HG03103 (cell line): Measurements from ENCODE around the gene PRR14.

ENCODE experiments used
- ATAC-seq: cut with Tn5 transposase; IDR thresholded peaks from one replicate; pipeline ENCODE4 v1.9.1; 2021; ENCODE audit warnings: low read depth; ENCODE audit not compliant: unreplicated experiment

Gene PRR14

GRCh38 chr16:30650369-30651123 lies at the start of gene PRR14:
Gene PRR14 (plus strand): TSS chr16:30650960. CDS start chr16:30651646, 686 bp downstream.
- ATAC-seq, result peak; percentile 62

DNA sequence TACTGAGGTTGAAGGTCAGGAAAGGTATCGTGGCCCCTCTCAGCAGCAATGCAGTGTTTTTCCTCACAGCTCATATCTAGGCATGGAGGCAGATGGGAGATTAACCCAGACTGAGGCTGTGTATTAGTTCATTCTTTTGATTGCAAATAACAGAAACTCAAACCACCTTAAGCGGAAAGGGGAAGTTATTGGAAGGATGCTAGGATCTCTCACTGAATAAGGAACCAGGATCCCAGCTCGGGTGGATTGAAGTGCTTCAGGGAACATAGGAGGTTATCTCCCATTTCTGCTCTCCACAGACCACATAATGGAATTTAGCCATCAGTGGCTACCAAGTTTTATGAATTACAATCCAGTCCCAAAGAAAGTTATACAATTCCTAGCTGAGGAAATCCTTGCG lies 48.8 kb upstream of the PRR14 start:
- no peak for ATAC-seq

- ATAC-seq, result no peak
Measured at GRCh38 chr16:30602616-30603277, 48.0 kb upstream of the PRR14 start.

GRCh38 chr16:30603945-30604315 lies 46.8 kb upstream of the PRR14 start:
- no peak for ATAC-seq

GRCh38 chr16:30604316-30604947 lies 46.3 kb upstream of the PRR14 start:
- no peak for ATAC-seq

- ATAC-seq, result no peak
Measured at GRCh38 chr16:30605158-30605557, 45.6 kb upstream of the PRR14 start.

DNA sequence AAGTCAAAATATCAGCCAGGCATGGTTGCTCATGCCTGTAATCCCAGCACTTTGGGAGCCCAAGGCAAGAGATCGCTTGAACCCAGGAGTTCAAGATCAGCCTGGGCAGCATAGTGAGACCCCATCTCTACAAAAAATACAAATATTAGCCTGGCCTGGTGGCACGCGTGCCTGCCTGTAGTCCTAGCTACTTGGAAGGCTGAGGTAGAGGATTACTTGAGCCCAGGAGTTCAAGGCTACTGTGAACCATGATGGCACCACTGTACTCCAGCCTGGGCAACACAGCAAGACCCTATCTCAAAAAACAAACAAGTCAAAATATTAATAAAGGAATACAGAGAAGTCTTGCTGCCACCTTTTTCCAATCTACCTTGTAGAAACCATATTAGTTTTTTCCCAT lies 44.8 kb upstream of the PRR14 start:
- no peak for ATAC-seq

- no peak for ATAC-seq
Measured at GRCh38 chr16:30609002-30609925, 41.5 kb upstream of the PRR14 start.

DNA sequence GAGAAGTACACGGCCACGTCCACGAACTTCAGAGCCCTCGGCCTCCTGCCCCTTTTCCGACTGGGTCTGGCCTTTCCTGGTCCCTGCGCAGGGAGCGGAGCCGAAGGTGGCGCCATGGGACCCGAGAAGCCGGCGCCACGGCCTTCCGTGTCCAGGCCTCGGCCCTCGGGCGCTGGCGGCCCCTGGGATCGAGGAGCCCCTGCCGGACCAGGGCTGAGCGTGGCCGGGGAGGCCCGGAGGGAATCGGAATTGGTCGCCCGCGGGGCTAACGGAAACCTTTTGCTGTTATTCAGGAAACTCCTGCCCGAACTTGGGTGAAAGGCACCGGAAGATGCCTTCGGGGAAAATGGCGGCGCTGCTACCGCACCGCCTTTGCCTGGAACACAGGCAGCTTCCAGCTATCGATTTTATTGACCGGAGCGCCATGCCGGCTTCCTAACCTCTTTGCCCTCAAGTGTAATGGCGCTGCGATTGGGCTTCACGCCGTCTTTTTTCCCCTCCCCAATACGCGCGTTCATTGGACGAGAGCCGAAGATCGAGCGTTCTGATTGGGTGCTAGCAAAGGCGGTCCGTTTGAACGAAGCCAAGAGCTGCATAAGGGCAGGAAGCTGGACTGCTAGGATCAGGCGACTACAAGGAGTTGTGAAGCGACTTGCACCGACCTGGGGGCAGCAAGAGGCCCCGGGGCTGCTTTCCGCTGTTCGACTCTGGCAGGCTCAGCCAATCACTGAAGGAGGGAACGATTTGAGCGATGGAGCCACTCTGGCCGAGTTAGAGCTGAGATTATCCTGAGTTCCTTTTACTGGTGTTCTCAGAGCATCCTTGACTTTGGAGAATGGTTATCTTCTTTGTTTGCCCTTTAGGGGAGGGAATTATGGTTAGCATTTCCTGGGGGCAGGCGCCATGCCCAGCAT lies 40.6 kb upstream of the PRR14 start, which contains the start of gene ZNF689:
Gene ZNF689 (minus strand): TSS at position 464 of the 914 bp plus-strand sequence. CDS start 348 bp downstream, at position 116.
- ATAC-seq, result peak; percentile 82

- no peak for ATAC-seq
Measured at GRCh38 chr16:30615358-30616091, 35.2 kb upstream of the PRR14 start.

DNA sequence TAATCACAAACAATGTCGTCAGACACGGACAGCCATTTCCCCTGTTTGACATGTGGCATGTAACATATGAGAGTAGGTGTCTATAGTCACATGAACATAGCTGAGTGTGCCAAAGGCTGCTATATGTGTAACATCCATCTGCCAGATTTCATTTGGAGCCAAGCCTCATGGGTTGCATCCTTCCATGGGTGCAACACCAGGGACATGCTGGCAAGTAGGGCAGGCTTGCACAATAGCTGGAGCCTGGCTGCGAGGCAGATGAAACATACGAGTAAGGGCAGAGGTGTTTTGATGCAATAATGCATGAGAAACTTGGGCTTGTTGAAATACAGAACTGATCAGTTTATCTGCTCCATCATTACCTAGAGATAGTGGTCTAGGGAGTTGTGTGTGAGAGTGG lies 31.6 kb upstream of the PRR14 start:
- no peak for ATAC-seq

GRCh38 chr16:30619638-30620037 lies 31.1 kb upstream of the PRR14 start:
- no peak for ATAC-seq

DNA sequence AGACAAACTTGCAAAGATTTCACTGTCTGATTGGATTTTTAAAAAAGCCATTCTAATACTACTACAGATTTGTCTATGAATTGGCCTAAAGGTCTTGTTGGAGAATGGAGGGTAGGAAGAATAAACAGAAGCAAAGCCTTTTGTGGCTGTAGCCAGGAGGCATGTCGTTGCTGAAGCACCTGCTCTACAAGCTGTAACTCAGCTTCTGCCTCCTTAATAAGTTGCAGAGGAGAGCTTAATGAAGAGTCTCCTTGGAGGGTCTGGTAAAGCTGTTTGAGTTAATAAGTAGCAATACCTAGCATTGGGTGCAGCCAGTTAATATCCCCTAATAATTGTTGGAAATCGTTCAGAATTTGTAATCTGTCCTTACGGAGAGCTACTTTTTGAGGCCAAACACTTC lies 30.6 kb upstream of the PRR14 start:
- no peak for ATAC-seq

DNA sequence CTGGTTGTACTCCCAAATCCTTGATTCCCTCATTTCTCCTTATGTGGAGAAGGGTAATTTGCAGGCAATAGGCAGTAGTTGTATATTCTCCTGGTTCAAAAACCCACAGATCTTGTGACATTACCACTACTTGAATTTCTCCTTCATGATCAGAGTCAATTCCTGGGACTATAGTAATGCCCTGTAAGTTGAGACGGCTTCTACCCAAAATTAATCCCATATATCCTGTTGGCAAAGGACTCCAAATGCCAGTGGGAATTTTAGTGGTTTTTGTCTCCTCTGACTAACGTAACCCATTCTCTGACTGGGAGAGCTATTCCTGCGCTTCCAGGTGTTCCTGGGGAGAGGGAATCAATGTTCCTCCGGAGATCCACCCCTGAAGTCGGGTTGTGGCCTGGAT lies 29.0 kb upstream of the PRR14 start:
- ATAC-seq, result no peak

DNA sequence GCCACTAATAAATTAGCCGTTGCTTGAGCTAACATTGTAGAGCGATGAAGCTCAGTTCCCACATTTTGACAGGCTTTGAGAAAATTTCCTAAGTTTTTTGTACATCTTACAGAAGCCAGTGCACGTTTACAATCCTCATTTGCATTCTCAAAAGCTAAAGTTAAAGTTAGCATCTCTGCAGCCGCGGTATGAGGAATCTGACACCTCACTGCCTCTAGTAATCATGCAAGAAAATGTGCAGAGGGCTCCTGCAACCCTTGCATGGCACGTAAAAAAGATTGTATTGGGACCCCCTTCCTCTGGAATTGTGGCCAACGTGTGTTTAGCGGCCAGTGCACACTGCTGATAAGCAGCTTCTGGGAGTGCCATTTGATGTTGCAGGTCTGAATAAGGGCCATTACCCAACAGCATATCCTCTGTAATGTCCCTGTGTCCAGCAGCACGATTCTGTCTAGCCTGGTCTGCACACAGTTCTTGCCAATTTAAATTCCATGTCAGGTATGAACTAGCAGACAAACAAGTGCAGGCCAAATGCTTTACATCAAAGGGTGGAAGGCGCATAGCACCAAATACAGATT lies 28.2 kb upstream of the PRR14 start:
- no peak for ATAC-seq

DNA sequence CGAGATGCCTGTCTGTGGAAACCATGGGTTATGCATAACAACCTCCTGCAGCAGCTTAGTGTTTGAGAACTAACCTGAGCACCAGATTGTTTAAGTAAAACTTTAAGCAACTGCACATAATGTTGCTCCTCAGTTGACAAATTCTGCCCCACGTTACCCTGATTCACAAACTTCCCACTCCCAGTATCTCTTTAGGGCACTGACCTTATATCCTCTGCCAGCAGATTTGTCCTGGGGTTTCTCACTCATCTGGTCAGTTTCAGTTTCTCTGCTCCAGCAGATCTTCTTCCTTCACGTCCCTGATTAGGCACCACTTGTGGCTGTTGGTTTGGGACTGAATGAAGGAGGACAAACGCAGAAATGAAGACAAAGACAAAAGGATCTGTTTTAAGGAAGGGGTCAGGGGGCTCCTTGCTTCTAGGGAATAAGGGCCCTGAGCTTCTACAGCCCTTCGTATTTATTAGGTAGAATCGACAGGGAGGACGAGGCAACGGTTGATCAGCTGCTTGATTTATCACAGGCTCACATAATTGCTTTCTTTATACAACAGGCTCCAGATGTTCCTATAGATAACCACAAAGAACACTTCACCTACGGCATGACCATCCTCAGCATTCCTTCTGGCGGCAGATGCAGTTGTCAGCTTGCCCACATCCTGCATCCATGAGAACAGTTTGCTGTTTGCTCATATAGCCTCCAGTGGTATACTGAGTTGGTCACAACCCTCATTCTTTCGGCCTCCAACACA lies 27.1 kb upstream of the PRR14 start:
- ATAC-seq, result no peak

DNA sequence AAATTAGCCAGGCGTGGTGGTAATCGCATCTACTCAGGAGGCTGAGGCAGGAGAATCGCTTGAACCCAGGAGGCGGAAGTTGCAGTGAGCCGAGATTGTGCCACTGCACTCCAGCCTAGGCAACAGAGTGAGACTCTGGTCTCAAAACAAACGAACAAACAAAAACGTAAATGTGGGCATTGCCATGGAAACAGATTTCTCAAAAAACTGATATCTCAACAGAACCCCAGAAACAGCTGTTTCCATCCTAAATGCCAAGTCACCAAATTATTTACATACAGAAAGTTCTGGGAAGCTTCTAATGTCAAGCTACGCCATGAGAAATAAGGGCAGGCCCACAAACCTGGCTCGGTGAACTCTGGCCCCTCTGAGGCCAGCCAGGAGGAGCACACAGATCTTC lies 24.5 kb upstream of the PRR14 start:
- ATAC-seq, result no peak
